Cardiac muscle cell (in vitro differentiated cells and primary cell): Measurements from ENCODE around the gene GALNT18. TPM values are rescaled to one million over a fixed set of nuclear protein-coding genes. Genes with fewer than 3 reads are reported as not detected.

Experiments used
- DNase-seq, 2 donors: peaks; one replicate each; pipeline versions ENCODE4 v3.0.0 to v3.0.0-alpha.2; 2010 to 2017; ENCODE audit warnings: low read depth in 1 of 2, low spot score in 1 of 2
- H3K27ac ChIP-seq: fragments of 200-600 bp; sonication (generic); 2 replicates; pipeline ENCODE4 v1.5.1; 2016
- H3K27me3 ChIP-seq: fragments of 200-600 bp; sonication (generic); 2 replicates; pipeline ENCODE4 v1.6.0; 2016; ENCODE audit warnings: control low read depth
- H3K36me3 ChIP-seq: fragments of 200-600 bp; sonication (generic); 2 replicates; pipeline ENCODE4 v1.5.1; 2016; ENCODE audit warnings: control low read depth
- H3K4me1 ChIP-seq: fragments of 200-600 bp; sonication (generic); 2 replicates; pipeline ENCODE4 v1.8.1; 2017; ENCODE audit warnings: low read depth, mild to moderate bottlenecking, mixed run types
- H3K4me3 ChIP-seq: fragments of 200-600 bp; sonication (generic); 2 replicates; pipeline ENCODE4 v1.5.1; 2016; ENCODE audit warnings: mild to moderate bottlenecking
- H3K9me3 ChIP-seq: fragments of 200-600 bp; sonication (generic); 2 replicates; pipeline ENCODE4 v1.5.1; 2017; ENCODE audit warnings: low read depth, mild to moderate bottlenecking, control low read depth
- CTCF ChIP-seq: IDR thresholded peaks from 2 replicates; pipeline ENCODE4 v1.5.1; 2012; ENCODE audit warnings: low read depth, mild to moderate bottlenecking, low read length
- polyA plus RNA-seq: library from polyadenylated mRNA; unstranded; fragments of >200 nt; fragmentation: Nextera tagmentation; extraction: Ambion mirVana; gene quantifications from 2 replicates; pipeline ENCODE4 v1.2.1, GENCODE V29; 2016
- total RNA-seq: library from RNA; depleted of rRNA; stranded (reverse); fragments of >200 nt; gene quantifications from 2 replicates; pipeline ENCODE4 v1.2.3, GENCODE V29; 2016

Gene GALNT18
- total and polyA plus RNA-seq, 2 experiments from 2014 or later = 2.1 to 2.2 TPM

- TF ChIP-seq CTCF = no peak
- no peaks in the 10 kb centered on the region for H3K9me3 ChIP-seq
These were observed 49.4 kb downstream of the GALNT18 start for GRCh38 chr11:11572386-11572785.

GRCh38 chr11:11571893-11572292, 49.9 kb downstream of the GALNT18 start:
- Histone ChIP-seq H3K4me3 (no peak overlapping the region), H3K9me3 (no peaks in the 10 kb centered on the region), H3K36me3 (no peaks in the 10 kb centered on the region), H3K27ac (no peak overlapping the region), H3K4me1 (no peaks in the 10 kb centered on the region), H3K27me3 (no peaks in the 10 kb centered on the region)
- TF ChIP-seq CTCF = no peak
- no peak for DNase-seq

More at GRCh38 chr11:11572386-11572785, 49.4 kb downstream of the GALNT18 start:
- Histone ChIP-seq H3K36me3 (no peaks in the 10 kb centered on the region), H3K4me1 (no peaks in the 10 kb centered on the region), H3K27ac (no peak overlapping the region), H3K27me3 (no peaks in the 10 kb centered on the region), H3K4me3 (no peak overlapping the region)
- DNase-seq = no peak

GRCh38 chr11:11570823-11571222, 51.0 kb downstream of the GALNT18 start:
- H3K9me3 ChIP-seq = no peaks in the 10 kb centered on the region
- H3K27ac ChIP-seq = no peak overlapping the region
- H3K4me1 ChIP-seq = peaks cover 5% of the 10 kb centered on the region
- no peaks in the 10 kb centered on the region for H3K27me3 ChIP-seq
- no peak overlapping the region for H3K4me3 ChIP-seq
- no peaks in the 10 kb centered on the region for H3K36me3 ChIP-seq
- DNase-seq = no peak
- no peak for TF ChIP-seq CTCF

- Histone ChIP-seq H3K27ac (no peak overlapping the region), H3K27me3 (no peaks in the 10 kb centered on the region), H3K9me3 (no peaks in the 10 kb centered on the region), H3K36me3 (no peaks in the 10 kb centered on the region), H3K4me1 (peaks cover 5% of the 10 kb centered on the region), H3K4me3 (no peak overlapping the region)
- TF ChIP-seq CTCF = no peak
- DNase-seq = peak in 1 of 2 donors; percentile 53
These were observed 51.8 kb downstream of the GALNT18 start for GRCh38 chr11:11569936-11570491.

- Histone ChIP-seq H3K27ac (no peak overlapping the region), H3K9me3 (no peaks in the 10 kb centered on the region), H3K4me1 (peaks cover 6% of the 10 kb centered on the region), H3K36me3 (no peaks in the 10 kb centered on the region), H3K4me3 (no peak overlapping the region), H3K27me3 (no peaks in the 10 kb centered on the region)
- no peak for TF ChIP-seq CTCF
- no peak for DNase-seq
These were observed 53.1 kb downstream of the GALNT18 start for GRCh38 chr11:11568651-11569229.
